ENCODE data around the gene B2M. TPM values are rescaled to one million over a fixed set of nuclear protein-coding genes. Genes with fewer than 3 reads are reported as not detected.

The B2M gene
- total RNA-seq, 4 donors from 2014 or later: 2,538 to 3,855 (median 2,897) TPM

- intact Hi-C loops (cut with DNase I): no loop called here
- no peaks in the 10 kb centered on the region for H3K4me1 ChIP-seq
- TF ChIP-seq POLR2A (IDR thresholded peaks at IDR 0.05) (no peak), CTCF (IDR thresholded peaks at IDR 0.05) (no peak)
- H3K27ac ChIP-seq: no peak overlapping the region
- no peaks in the 10 kb centered on the region for H3K36me3 ChIP-seq
- no peaks in the 10 kb centered on the region for H3K27me3 ChIP-seq
- H3K4me3 ChIP-seq (replicated peaks in 1 of 3): no peak overlapping the region
- no peak for DNase-seq
- 96 to 98% methylated on average over 1 of the region's 1 CpG for WGBS, 2 donors
- no peaks in the 10 kb centered on the region for H3K9me3 ChIP-seq
These were observed 42.0 kb downstream of the B2M start for GRCh38 chr15:44753345-44753744.

DNA sequence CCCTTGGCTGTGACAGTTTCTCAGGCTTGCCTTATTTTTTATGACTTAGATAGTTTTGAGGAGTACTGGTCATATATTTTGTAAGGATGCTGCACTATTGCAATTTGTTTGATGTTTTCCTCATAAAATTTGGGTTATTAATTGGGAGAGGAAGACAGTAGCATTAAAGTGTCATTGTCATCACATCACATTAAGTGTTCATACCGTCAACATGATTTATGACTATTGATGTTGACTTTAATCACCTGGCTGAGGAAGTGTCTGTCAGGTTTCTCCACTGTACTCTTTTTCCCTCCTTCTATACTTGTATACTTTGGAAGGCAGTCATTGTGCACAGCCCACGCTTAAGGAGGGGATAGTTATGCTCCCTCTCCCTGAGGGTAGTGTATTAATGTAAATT is 51.9 kb downstream of the B2M start:
- Histone ChIP-seq H3K9me3 (no peaks in the 10 kb centered on the region), H3K36me3 (no peaks in the 10 kb centered on the region), H3K4me1 (peaks cover 0 to 5% of the 10 kb centered on the region in 2 donors), H3K27ac (no peak overlapping the region), H3K4me3 (replicated peaks in 1 of 3) (no peak overlapping the region), H3K27me3 (no peaks in the 10 kb centered on the region)
- TF ChIP-seq POLR2A (IDR thresholded peaks at IDR 0.05) (no peak), CTCF (IDR thresholded peaks at IDR 0.05) (no peak)
- intact Hi-C loops (cut with DNase I): no loop called here
- 93 to 95% methylated on average over 2 of the region's 2 CpGs for WGBS, 2 donors
- no peak for DNase-seq

DNA sequence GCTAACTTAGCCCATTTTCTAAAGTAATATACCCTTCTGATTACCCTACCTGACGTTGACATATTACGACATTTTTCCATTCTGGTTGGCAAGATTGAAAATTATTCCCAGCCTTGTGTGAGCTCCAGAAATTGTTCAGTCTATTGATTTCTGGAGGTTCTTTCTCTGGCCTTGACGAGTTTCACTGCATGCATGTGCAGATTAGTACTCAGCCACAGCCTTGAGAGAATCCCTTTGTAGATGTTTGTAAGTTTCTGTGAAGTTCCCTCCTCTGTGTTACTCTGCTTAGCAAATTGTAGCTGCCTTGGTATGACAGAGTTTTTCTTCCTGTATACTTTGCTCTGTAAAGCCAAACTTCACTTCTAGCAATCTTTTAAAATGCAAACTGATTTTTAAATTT is 52.5 kb downstream of the B2M start:
- no peaks in the 10 kb centered on the region for H3K36me3 ChIP-seq
- no peaks in the 10 kb centered on the region for H3K27me3 ChIP-seq
- TF ChIP-seq POLR2A (IDR thresholded peaks at IDR 0.05): no peak
- TF ChIP-seq CTCF (IDR thresholded peaks at IDR 0.05): no peak
- no peak overlapping the region for H3K4me3 ChIP-seq (replicated peaks in 1 of 3)
- H3K27ac ChIP-seq: no peak overlapping the region
- H3K9me3 ChIP-seq: no peaks in the 10 kb centered on the region
- peaks cover 0 to 4% of the 10 kb centered on the region in 2 donors for H3K4me1 ChIP-seq
- intact Hi-C loops (cut with DNase I): no loop called here
- no peak for DNase-seq
- 88 to 92% methylated on average over 3 of the region's 3 CpGs for WGBS, 2 donors

DNA sequence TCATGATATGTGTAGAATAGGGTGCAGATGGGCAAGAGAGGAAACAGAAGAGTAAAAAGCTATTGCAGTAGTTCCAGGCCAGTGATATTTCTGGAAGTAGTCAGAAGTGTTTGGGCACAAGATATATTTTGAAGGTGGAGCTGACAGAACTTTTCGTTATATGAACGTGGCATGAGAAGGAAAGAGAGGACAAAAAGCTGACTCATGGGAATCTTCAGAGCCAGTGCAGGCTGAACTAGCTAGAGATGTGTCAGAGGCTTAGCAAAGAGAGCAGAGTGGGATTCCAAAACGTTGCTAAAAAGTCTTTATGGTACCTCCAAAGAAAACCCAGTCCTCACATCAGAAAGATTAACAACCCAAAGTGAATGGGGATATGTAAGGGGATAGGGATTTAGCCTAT is 53.7 kb downstream of the B2M start:
- Histone ChIP-seq H3K36me3 (no peaks in the 10 kb centered on the region), H3K4me1 (peaks cover 0 to 3% of the 10 kb centered on the region in 2 donors), H3K27me3 (no peaks in the 10 kb centered on the region), H3K4me3 (replicated peaks in 1 of 3) (no peak overlapping the region), H3K9me3 (no peaks in the 10 kb centered on the region), H3K27ac (no peak overlapping the region)
- intact Hi-C loops (cut with DNase I): no loop called here
- TF ChIP-seq CTCF (IDR thresholded peaks at IDR 0.05) (no peak), POLR2A (IDR thresholded peaks at IDR 0.05) (no peak)
- 35 to 37% methylated on average over 3 of the region's 3 CpGs for WGBS, 2 donors
- no peak for DNase-seq

Small RNAs within 50 kb of the gene (small RNA-seq; reads per million reads assigned to genes)
- gene RF00019: not detected

Other genes with a start within 250 kb of the B2M start
- 10 to 100 TPM; 36.7 to 50.7 (median 39.3) TPM for gene EIF3J, start 174.4 kb upstream of the B2M start, total RNA-seq
- 100 to 1,000 TPM; 123 to 182 (median 168) TPM for gene SPG11, start 47.9 kb upstream of the B2M start, total RNA-seq
- gene PATL2, start 194 bp upstream of the B2M start, total RNA-seq: 1 to 10 TPM in 3 of 4 donors, under 1 TPM in 1; 0.22 to 3.8 (median 1.7) TPM
- gene TRIM69, start 25.0 kb downstream of the B2M start, total RNA-seq: 10 to 100 TPM; 13.3 to 23.6 (median 15.9) TPM
- gene TERB2, start 245.2 kb downstream of the B2M start, total RNA-seq: not detected

Measured in thyroid gland (tissue), 4 donors.